ENCODE results near the gene ZNF831.

ZNF831 gene

GRCh38 chr20:59240006-59240405, 76.4 kb downstream of the ZNF831 start:
- TF ChIP-seq CTCF (IDR thresholded peaks at IDR 0.05; ENCODE audit: insufficient read depth, low read depth, low read length, missing control alignments): no peak
- DNase-seq (ENCODE audit: low read depth): no peak
- H3K4me3 ChIP-seq (ENCODE audit: low read depth, low read length): no peak overlapping the region

- TF ChIP-seq CTCF (IDR thresholded peaks at IDR 0.05; ENCODE audit: insufficient read depth, low read depth, low read length, missing control alignments): no peak
- no peak for DNase-seq (ENCODE audit: low read depth)
These were observed 79.3 kb downstream of the ZNF831 start for GRCh38 chr20:59242714-59243626.

DNA sequence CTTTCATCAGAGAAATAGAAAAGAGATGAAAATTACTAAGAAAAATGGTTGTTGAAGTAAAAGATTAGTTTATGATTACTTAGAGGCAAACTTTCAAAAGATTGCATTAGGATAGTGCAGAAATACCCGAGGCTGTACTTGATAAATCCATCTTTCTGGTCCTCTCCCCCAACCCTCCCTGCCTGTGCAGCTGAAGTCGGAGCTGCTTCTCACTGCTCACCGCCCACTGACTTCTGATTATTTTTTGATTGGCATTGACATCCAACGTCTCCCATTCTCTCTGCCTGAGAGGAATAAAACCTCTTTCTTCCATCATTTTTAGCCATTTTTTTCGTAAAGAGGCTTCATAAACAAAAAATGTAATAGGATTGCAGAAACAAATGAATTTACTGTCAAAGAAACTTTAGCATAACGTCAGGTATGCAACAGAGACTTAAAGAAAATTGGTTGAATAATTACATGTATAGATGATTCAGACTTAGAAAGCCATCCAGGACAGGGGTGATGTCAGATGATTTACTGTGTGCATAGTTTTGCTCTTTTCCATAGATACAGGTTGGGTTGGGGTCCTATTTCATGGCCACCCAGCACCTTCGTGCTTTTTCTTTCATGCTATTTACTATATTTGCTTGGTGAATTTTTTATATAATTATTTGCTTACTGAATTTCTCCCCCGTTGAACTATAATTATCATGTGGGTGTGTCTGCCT, 83.2 kb downstream of the ZNF831 start:
- no peak overlapping the region for H3K4me3 ChIP-seq (ENCODE audit: low read depth, low read length)
- DNase-seq (ENCODE audit: low read depth): no peak

More at GRCh38 chr20:59242714-59243626, 79.3 kb downstream of the ZNF831 start:
- H3K4me3 ChIP-seq (ENCODE audit: low read depth, low read length): no peak overlapping the region

DNA sequence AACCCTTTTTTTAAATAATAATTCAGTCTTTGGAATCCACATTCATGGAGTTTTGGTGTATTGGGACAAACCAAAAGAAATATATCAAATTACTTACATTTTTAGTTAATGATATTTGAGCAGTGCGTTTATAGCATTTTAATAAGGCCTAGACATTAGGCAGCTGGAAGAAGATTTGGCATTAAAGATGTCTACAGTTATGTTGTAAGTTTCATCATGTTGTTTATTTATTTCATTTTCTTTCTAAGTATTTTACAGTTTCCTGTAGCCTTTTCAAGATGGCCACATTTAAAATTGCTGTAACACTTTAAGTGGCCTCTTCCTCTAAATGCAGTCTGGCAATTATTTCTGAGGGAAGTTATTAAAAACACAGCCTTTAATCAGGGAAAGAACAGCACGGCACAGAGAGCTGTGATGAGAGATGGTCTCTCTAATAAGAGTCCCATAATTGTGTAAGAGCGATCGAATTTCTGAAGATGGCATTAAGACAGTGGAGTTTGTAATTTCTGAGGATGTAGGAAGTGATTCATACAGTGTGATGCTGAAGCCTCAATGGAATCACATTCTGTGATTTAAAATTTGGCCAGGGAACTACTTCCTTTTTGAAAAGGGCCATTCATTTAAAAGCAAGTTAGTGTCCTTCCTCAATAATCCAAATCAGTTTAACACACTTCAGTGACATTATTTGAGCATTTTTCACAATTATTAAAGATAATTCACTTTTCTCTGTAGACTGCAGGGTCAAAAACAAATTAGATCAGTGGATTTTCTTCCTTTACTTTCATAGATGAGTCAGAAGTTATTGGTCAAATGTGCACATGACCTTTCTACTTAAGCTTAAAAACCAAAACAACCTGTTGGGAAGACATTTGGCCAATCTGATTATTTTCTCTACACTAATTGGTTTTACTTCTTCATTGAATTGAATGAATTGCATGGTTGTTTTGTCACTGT, 84.4 kb downstream of the ZNF831 start:
- H3K4me3 ChIP-seq (ENCODE audit: low read depth, low read length): no peak overlapping the region
- DNase-seq (ENCODE audit: low read depth): no peak
- TF ChIP-seq CTCF (IDR thresholded peaks at IDR 0.05; ENCODE audit: insufficient read depth, low read depth, low read length, missing control alignments): no peak

More for the DNA sequence above, 83.2 kb downstream of the ZNF831 start:
- no peak for TF ChIP-seq CTCF (IDR thresholded peaks at IDR 0.05; ENCODE audit: insufficient read depth, low read depth, low read length, missing control alignments)

- no peak overlapping the region for H3K4me3 ChIP-seq (ENCODE audit: low read depth, low read length)
- no peak for DNase-seq (ENCODE audit: low read depth)
- TF ChIP-seq CTCF (IDR thresholded peaks at IDR 0.05; ENCODE audit: insufficient read depth, low read depth, low read length, missing control alignments): no peak
These were observed 86.7 kb downstream of the ZNF831 start for GRCh38 chr20:59250293-59250692.

- H3K4me3 ChIP-seq (ENCODE audit: low read depth, low read length): no peak overlapping the region
- no peak for DNase-seq (ENCODE audit: low read depth)
- TF ChIP-seq CTCF (IDR thresholded peaks at IDR 0.05; ENCODE audit: insufficient read depth, low read depth, low read length, missing control alignments): no peak
These were observed 89.7 kb downstream of the ZNF831 start for GRCh38 chr20:59253325-59253724.

Measured in GM12865 (cell line).